HG03378 (cell line): Measurements from ENCODE around the gene PTPRS.

Experiments used
- ATAC-seq: cut with Tn5 transposase; IDR thresholded peaks from one replicate; pipeline ENCODE4 v1.9.1; 2021; ENCODE audit warnings: mild to moderate bottlenecking, moderate library complexity; ENCODE audit not compliant: unreplicated experiment

PTPRS gene

DNA sequence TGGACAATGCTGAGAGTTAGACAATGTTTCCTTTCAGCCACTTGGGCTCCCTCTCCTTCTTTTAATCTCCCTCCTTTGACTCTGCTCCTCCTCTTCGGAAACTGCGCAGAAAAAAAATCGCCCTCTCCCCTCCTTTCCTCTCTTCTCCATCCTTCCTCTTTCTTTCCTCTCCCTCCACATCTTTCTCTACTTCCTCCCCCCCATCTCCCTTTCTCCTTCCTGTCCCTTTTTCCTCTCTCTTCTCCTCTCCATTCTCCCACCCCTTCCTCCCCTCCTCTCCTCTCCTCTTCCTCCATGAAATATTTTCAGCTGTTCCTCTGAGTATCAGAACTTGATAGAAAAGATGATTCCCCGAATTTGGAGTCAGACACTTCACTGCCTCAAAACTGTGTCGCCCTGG lies 15.1 kb upstream of the PTPRS start:
- no peak for ATAC-seq

DNA sequence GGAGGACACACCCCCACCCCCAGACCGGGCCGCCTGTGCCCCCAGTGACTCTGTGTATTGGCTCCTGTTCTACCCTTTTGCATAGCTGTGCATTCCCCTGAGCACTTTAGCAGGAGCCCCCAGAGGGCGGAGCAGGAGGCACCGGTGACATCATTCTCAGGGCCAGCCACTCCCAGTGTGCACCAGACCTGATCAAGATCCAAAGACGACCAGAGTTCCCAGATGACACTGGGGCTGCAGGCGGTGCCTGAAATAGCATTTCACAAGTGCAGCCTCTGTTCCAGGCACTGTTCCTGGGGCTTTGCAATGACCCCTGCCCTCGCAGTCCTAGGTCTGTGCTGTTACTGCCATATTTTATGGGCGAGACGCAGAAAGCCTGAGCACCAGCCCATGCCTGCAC lies 14.5 kb upstream of the PTPRS start:
- no peak for ATAC-seq

DNA sequence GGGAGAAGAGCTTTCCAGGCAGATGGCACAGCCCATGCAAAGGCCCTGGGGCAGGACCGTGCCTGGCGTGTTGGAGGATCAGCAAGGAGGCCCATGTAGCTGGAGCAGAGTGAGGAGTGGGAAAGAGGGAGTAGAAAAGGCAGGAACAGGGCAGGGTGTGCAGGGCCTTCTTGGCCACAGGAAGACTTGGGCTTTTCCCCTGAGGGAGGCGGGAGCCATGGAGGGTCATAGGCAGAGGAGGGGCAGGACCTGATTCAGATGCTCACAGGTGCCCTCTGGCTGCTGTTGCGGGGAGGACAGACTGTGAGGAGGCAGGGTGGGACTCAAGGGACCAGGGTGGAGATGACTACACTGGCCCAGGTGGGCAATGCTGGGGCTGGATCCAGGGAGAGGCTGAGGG lies 13.8 kb upstream of the PTPRS start:
- no peak for ATAC-seq

DNA sequence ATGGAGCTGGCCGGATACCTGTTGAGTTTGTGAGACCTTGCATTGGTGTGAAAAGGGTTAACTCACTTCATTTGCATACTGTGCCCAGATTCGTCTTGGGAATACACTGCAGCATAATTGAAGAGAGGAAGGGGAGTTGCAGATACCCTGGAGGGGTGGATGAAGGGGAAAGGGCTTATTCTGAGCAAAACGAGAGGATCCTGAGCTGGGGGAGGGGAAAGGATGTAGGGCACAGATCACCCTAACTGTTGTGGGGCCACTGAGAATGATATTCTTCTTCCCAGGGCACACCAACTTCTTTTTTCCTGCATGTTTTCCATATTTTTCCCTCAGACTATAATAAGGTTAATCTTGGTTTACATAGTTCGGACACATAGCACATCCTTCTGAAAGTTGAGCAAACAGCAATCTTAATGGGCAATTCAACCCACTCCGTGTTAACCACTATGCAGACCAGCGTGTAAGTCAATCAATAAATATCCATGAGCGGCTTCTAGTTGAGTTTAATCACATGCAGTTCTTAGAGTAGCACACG lies 11.7 kb upstream of the PTPRS start:
- no peak for ATAC-seq

DNA sequence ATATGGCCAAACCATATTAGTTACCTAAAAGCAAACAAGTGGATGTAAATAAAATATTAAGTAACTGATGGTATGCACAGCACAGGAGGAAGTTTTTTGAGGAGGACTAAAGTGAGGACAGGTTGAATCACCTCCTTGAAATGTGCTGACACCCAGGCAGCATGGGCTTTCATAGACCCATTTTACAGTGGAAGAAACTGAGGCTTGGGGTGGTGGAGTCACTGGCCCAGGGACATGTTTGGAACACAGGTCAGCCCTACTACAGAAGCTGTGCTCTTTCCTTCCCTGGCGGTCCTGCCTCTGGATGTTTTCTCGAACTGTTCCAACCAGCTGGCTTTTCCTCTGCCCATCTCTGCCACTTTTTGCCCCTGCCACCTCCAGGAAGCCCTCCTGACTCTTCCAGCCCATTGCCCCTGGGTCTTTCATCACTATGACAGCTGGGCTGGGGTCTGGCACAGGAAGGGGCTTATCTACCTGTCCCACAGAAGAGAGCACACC lies 11.2 kb upstream of the PTPRS start:
- no peak for ATAC-seq

DNA sequence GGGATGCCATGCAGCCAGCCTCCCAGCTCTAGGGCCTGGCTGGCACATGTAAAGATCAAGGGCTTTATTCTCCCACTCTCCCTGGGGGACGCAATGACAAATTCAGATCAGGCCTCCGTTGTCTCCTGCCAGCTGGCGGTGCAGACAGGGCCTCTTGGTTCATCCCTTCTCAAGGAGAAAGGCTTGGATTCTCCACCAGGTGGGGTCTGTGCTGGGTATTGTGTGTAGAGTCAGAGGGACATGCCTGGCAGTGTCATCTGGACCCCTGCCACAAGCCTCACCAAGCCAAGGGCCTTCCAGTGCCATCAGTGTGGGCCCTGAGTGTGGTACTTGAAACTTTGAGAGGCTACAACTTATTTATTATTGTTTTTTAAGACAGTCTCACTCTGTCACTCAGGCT lies 8.4 kb upstream of the PTPRS start:
- ATAC-seq, result no peak

DNA sequence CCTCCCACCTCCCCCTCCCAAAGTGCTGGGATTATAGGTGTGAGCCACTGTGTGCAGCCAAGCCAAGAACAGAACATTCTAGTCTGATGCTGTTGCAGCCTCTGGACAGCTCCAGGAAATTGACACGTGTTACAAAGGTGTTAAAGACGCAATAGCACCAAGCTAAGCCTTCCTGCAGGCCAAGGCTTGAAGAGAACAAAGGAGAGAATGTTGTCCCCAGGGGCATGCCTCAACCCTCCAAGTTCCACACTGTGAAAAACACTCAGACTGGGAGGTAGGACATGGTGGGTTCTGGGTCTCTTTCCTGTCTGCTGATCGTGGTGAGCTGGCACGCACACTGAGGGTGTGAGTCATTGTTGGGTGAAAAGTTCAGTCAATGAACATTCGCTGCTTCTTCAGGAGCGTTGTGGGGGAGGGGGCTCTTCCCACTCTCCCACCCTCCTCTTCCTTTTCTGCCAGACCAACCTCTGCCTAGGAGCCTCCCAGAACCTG lies 5.3 kb upstream of the PTPRS start:
- ATAC-seq, result no peak

DNA sequence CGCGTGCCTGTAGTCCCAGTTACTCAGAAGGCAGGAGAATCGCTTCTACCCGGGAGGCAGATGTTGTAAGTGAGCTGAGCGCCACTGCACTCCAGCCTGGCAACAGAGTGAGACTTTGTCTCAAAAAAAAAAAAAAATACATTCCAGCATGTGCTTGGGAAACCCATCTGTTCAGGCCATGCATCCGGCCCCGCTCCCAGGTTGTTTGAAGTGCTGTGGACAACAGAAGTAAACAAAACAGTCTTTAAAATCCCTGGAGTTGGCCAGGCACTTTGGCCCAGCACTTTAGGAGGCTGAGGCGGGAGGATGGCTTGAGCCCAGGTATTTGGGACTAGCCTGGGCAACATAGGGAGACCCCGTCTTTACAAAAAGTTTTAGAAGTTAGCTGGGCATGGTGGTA lies 3.2 kb upstream of the PTPRS start:
- no peak for ATAC-seq

DNA sequence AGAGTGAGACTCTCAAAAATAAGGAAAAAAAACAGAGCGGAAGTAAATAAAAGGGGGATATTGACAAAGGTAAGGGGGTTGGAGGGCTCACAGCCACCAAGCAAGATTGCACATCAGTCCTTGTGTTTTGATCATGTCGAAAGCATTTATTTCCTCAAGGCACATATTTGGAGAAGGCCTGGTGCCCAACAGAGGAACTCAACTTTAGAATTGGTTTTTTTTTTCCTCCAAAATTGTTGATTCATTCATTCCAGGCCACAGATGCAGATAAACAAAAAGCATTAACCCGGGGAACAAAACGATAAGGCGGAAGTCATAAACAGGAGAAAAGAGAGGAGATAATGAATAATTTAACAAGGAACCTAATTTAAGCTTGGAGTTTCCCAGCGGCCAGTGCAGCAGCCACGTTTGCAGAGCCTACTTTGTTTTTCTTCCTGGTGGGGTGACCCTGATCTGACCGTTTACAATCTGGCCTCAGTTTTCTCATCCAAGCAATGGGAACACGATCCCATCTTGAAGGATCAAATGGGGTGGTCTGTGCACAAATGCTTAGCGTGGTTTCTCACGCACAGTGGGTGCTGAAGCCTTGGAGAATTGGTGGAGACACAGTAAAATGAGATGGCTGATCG lies 2.1 kb upstream of the PTPRS start:
- ATAC-seq, result no peak

DNA sequence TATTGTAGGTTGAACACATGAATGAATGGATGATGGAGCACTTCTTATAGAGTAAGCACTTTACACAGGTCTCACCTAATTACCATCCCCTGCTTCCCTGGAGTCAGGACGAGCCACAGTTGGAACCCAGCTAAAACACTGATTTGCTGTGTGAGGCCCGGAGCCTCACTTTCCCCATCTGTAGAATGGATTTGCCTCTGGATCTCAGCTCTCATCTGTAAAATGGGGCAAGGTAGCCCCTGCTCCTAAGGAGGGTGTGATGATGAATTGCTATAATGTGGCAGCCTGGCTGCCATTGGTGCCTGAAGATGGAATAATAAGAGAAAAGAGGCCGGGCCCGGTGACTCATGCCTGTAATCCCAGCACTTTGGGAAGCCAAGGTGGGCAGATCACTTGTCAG lies 1.4 kb upstream of the PTPRS start:
- ATAC-seq, result no peak

DNA sequence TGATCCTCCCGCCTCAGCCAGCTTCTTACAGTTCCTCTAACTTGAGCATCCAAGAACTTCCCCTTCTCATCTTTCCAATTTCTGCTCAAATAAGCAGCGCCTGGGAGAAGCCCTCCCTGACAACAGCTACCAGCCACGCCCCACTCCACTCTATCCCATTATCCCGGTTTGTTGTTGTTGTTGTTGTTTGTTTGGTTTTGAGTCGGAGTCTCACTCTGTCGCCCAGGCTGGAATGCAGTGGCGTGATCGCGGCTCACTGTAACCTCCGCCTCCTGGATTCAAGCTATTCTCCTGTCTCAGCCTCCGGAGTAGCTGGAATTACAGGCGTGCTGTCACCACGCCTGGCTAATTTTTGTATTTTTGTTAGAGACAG lies 822 bp upstream of the PTPRS start:
- ATAC-seq, result no peak

DNA sequence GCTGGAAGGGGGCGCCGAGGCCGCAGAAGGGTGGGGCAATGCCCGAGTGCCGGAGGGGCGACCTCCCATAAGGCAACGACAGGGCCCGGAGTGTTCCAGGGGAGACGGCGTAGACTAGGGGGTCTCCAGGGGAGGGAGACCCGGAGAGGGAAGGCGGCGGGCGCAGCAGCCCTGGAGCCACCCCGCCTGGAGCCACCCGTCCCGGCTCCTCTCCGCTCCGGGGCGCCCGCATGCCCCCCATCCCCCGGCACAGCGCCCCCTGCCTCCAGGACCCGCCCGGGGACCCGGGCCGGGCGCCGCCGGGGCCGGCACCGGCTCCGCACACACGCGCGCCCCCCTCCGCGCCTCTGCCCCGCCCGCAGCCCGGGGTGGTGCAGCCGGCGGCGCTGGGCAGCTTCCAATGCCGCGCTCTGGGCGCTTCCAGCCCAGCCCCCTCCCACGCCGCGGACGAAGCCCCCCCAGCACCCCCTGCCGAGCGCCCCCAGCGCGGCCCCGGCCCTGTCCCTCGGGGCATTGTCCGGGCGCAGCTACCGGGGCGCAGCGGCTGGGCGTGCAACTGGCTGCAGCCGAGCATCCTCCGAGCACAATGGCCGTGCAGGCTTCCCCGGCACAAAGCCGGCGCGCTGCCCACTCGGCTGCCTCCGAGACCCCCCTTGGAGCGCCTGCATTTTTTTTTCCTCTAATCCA lies 519 bp downstream of the PTPRS start:
- ATAC-seq, result no peak

DNA sequence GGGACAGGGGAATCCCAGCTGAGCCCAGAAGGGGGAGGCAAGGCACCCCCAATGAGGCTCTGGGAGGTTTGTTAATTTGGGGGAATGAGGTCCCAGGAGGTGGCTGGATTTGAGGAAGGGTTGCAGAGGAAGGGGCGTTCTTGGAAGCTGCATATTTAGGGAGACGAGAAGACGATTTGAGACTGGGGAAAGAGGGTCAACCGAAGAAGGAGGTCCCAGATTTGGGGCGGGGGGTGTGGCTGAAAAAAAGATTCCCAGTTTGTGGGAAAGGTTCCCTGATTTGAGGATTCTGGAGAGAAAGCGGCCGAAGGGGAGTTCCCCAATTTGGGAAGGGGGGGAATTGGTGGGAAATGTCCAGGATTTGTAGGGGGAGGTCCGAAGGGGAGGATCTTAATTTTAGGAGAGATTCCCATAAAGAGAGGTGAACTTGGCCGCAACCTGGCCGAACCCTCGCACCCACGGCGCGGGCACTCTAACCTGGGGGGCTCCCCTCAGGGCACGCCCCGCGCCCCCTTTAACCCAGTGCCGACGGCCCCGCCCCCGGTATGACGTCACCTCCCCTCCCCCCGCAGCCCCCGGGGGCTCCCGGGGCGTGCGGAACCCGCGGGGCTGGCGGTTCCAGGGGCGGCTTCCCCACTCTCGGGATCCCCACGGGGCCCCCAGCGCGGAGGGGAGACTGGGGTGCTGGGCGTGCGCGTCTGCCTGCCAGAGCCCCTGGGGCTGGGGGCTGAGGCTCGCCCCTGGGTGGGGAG lies 1.2 kb downstream of the PTPRS start:
- ATAC-seq, result no peak

DNA sequence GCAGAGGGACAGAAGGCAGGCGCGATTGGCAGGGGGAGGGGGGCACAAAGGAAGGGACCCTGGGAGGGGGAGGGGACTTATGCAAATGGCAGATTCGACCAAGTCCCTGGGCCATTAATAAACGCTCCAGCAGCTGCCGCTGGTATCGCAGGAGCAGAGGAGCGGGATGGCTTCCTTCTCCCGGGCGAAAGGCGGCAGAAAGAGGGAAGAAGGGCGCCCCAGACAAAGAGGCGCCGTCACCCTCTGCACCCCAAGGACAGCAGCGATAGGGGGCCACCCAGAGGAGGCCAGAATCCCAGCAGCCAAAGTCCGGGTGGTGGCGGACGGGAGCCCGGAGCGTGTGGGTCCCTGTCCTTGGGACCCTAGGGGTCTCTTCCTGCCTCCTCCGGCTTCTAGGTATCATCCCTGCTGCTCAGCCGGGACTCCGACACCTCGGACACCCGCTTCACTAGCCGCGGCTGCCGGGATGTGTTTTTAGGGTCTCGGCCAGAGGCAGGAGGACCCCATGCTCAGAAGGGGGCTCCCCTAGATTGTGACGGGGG lies 1.9 kb downstream of the PTPRS start:
- ATAC-seq, result no peak

DNA sequence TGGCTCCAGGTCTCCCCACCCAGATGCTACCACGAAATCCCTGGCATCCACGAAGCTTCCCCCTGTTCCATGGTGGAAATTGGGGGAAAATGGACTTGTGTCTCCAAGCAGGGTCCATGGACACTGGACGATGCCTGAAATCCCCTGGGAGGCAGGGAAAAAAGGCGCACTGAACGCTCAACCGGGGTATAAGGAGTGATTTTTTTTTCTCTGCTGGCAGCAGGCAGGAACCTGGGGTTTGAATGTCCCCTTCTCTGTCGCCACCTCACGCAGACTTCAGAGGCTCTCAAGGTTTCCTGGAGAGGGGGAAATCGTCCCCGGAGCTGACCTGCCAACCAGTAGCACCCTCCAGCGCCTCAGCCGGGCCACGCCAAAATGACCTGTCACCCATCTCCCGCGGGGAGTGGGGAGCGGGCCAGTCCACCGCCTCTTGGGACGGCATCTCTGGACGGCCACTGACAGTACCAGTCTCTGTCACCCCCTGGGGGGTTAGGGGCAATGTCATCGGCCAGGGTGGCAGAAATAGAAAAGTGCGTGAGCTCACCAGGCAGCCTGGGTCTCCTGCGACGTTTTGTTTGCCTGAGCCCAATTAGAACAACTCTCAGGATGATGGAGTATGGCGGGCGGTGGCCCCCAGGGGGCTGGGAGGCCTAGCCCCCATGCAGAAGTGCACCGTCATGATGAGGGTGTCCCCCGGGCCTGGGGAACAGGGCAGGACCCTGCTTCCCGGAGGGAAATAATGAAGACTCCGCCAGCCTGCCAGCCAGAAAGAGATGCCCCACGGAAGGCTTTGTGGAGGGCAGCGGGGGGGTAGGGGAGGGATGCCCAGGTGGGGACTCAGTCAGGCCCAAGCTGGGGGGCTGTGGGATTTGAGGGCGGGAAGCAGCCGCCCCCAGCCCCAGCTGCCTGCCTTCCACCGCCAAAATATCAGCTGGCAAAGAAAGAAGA lies 2.6 kb downstream of the PTPRS start:
- ATAC-seq, result no peak

DNA sequence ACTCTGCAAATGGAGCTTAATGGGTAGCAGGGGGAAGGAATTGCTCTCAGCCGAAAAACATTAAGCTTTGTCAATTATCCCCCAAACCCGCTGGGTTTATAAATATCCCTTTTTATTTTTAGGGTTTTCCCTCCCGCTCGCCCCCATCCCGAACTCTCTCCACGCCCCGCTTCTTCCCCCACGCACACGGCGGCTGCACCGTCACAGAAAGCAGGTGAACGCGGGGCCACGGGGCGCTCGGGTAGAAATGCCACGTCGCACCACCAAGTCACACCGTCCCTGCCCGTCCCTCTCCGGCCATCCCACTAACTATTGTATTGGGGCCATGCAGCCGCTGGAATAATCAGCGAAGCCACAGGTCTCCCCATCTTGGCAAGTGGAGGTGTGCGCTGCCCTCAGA lies 3.5 kb downstream of the PTPRS start:
- ATAC-seq, result no peak

DNA sequence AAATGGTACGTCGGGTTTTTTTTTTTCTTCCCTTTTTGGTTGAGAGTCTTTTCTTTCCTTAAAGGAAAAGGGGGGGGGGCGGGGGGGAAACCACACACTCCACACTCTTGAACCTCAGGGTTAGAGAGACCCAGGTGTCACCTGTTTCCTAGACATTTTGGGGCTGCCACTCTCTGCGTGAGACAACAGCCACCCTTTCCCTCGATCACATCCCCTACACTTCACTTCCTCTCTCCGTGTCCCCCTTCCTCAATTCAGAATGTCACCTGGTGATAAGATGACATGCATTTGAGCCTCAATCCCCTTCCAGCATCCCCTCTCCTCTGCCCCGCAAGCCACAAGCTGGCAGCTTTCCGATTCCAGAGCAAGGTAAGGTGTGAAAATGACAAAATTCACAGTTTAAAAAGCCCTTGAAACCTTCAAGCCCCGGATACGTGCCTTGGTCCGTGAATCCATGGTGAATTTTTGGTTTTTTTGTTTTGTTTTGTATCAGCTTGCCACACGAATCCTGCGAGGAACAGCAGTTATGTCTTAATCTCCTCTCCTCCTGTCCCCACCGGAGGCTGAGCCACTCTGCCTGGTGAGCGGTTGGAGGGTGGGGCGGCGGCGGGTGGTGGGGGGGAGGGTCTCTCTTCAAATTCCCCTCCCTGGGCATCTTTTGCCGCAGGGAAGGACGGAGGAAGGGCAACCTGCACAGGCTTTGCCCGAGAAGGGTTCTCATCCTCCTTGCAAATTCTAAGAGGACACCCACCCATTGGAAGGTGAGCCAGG lies 4.2 kb downstream of the PTPRS start:
- no peak for ATAC-seq

DNA sequence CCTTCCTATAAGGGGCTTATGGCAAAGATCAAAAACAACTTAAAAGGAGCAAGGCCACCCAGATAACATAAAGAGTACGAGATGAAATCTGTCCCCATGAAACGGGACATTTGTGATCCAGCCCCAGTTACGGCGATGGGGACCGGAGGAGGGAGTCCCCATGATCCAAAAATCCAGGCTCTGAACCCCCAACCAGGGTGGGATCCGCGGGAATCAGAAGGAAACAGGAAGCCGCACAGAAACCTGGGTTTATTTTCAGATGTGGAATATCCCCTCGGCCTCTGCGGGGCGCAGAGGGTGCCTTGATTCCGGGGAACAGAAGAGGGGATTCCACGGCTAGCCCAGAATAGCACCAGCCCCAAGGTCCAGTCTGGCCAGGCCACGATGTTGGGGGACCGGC lies 5.0 kb downstream of the PTPRS start:
- no peak for ATAC-seq

DNA sequence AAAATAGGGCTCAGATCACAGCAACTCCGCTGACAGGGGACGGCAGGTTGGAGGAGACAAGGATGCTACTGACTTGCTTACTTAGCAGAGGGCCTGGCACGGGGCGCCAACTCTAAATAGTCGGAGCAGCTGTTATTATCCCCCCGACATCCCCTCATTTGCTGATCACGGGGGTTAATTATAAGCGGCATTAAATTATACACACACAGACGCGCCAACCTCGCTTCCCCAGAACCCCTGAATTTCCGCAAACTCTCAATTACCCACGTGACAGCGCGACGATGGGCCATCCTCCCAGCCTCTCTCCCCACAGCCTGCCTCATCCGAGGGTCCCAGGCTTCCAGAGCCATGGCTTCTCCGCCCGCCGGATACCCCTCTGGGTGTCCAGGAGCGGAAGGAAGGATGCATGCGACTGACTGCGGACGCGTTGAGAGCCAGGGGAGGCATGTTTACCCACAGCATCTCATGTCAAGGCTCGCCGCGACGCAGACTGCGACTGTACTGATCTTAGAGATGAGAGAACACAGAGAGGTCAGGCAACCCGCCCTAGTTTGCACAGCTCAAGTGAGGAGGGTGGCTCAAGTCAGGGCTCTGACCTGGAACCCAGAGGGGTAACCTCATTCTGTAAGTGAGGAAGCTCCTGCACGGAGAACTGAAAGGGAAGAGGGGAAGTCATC lies 5.7 kb downstream of the PTPRS start:
- ATAC-seq, result no peak
